ENCODE measurements around the gene GAD1.

Gene GAD1

DNA sequence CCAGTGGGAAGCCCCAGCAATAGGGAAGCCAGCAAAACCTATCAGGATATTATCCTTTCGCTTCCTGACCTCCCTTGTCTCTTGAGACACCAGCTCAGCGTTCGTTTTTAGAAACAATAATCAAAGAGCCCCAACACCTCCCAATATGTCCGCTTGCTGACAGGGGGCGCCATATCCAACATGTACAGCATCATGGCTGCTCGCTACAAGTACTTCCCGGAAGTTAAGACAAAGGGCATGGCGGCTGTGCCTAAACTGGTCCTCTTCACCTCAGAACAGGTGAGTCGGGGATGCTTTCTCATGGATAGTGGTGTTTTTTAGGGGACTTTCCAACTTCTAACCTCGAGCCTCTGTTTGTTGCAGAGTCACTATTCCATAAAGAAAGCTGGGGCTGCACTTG is 28.7 kb downstream of the GAD1 start:
- no peak for DNase-seq (ENCODE audit: low read depth)

DNA sequence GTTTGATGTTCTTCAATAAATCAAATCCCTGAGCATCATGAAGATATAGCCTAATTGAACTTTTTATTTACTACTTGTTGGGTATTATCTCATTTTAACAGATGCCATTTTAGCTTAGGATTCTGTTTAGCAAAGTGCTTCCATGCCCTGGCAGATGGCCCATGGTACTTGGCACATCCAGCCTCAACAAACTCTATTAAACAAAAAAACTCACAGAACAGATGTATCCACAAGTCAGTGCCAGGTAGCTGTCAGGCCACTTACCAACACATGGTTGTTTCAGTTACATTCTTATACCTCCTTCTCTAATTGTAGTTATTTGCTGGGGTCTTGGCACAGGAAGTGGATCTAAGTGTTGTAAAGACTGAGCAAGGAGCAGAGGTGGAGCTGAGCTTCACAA is 29.6 kb downstream of the GAD1 start:
- DNase-seq (ENCODE audit: low read depth) = no peak

- no peak for DNase-seq (ENCODE audit: low read depth)
Measured at GRCh38 chr2:170847716-170848115, 31.0 kb downstream of the GAD1 start.

- no peak for DNase-seq (ENCODE audit: low read depth)
Measured at GRCh38 chr2:170848587-170848986, 31.9 kb downstream of the GAD1 start.

GRCh38 chr2:170850251-170850650 is 33.6 kb downstream of the GAD1 start:
- no peak for DNase-seq (ENCODE audit: low read depth)

GRCh38 chr2:170851635-170852034 is 34.9 kb downstream of the GAD1 start:
- DNase-seq (ENCODE audit: low read depth) = no peak

- no peak for DNase-seq (ENCODE audit: low read depth)
Measured at GRCh38 chr2:170856066-170856465, 39.4 kb downstream of the GAD1 start.

DNA sequence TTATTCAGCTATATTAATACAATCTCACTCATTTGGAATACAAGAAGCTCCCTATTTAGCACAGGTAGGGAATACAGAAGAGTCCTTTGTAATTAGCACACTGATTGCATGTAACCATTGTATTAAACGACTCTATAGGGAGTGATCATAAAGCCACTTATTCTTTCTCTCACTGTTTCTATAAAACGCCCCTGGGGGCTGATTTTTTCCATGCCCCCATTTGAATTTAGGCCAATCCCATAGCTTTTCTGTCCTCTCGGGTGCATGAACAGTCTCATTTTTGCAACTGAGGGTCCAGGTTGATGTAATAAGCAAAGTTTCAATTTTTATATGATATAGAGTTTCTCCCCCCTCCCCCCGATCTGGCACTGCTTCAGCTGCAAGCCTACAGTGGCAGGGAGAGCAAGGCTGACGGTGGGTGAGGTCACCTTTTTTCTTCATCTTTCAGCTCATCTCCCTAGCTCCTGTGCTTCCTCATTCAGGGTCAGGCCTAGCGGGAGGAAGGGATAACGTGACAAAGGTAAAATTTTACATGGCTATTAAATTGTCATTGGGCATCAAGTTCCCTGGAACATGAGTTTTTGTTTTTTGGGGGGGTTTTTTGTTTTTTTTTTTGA is 45.7 kb downstream of the GAD1 start:
- no peak for DNase-seq (ENCODE audit: low read depth)

GRCh38 chr2:170863087-170863486 is 46.4 kb downstream of the GAD1 start:
- DNase-seq (ENCODE audit: low read depth) = no peak

DNA sequence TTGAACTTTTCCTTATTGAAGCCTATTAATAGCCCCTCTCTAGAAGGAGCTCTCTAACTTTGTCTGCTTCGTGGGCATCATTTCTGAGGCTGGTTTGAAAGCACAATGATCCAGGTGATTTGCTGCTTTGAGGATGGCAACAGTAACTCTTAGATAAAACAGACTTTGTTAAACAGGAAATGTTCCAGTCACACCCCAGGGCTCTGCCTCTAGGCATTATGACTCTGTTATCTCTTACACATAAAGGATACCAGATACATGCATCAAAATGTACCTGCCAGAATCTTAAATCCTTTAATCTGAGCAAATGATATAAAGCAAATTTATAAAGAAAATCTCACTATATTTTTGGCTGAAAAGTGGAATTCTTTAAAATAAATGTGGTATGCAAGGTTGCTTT is 52.3 kb downstream of the GAD1 start:
- no peak for DNase-seq (ENCODE audit: low read depth)

- DNase-seq (ENCODE audit: low read depth) = no peak
Measured at GRCh38 chr2:170869461-170869860, 52.8 kb downstream of the GAD1 start.

DNA sequence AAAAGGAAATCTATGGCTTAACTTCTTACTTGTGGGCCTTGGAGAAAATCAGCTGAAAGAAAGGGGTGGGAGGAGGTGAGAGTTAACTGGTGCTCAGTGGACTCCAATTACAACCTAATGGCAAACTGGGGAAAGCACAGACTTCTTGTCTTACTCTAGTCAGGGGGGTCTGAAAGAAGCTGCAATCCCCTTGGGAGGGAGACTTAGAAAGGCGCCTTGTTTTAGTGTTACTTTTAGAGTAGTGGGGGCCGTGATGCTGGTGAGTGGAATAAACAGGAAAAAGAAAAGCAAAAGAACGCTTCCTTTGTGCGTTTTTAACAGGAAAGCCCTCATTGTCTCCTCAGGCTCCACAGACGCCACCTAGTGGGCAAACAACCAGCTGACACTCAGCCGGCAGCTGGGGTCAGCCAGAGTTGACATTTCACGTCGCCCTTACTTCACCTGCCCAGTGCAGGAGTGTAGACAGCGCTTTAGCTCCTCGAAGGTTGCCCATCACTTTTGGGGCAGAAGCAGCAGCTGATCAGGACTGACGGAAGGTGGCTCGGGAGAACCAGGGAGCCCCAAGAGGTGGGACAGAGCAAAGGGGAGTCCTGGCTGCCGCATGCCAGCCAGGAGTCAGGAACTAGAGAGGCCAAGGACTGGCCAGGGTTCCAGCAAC is 56.5 kb downstream of the GAD1 start:
- peak; percentile 71 for DNase-seq (ENCODE audit: low read depth)

DNA sequence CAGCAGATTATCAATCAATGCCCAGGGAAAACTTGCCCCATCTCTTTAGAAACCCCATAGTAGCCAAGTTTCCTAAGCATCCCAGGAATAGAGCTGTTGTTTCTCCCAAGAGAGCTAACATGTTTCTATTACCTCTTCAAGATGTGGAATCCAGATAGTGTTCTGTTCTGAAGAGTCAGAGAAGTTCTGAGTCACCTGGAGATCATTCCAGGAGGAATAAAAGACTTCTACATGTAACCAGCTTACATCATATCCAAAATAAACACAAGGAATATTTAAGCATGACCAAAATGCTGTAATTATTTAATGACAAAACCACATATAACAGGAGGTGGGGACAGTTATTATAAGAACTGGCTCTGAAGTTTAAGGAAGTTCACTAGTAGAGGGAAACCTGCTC is 61.4 kb downstream of the GAD1 start:
- no peak for DNase-seq (ENCODE audit: low read depth)

DNA sequence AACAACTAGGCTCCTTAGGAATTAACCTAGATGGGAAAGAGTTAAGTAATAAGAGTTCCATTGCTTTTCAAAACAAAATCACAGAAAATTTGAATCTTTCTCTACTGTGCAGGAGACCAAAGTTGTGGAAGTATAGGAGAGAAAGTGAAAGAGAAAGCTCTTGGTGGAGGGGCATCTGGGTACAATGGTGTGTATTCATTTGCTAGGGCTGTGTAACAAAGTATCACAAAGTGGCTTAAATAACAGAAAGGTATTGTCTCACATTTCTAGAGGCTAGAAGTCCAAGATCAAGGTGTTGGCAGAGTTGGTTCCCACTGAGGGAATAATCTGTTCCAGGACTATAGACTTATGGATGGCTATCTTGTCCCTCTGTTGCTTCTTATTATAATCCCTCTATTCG is 61.8 kb downstream of the GAD1 start:
- no peak for DNase-seq (ENCODE audit: low read depth)

DNA sequence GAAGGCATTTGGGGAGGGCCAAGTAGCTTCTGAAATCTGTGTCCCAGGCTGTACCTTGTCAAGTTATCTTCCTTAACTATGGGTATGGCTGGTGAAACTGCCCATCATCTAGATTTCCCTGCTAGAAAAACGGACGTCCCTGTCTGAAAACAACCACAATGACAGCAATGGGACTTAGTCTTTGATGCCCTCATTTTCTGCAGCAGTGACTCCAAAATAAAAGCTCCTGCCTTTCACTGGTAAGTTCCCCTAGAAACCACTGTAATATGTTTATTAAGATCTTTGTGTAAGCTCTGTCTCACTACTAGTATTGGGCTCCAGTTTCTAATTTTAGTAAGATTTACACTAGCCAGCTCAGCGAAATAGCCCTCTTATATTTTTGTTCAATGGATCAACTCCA is 65.2 kb downstream of the GAD1 start:
- DNase-seq (ENCODE audit: low read depth) = no peak

- no peak for DNase-seq (ENCODE audit: low read depth)
Measured at GRCh38 chr2:170882758-170883157, 66.1 kb downstream of the GAD1 start.

- DNase-seq (ENCODE audit: low read depth) = no peak
Measured at GRCh38 chr2:170883683-170884082, 67.0 kb downstream of the GAD1 start.

GRCh38 chr2:170885130-170885791 is 68.6 kb downstream of the GAD1 start:
- DNase-seq (ENCODE audit: low read depth) = no peak

DNA sequence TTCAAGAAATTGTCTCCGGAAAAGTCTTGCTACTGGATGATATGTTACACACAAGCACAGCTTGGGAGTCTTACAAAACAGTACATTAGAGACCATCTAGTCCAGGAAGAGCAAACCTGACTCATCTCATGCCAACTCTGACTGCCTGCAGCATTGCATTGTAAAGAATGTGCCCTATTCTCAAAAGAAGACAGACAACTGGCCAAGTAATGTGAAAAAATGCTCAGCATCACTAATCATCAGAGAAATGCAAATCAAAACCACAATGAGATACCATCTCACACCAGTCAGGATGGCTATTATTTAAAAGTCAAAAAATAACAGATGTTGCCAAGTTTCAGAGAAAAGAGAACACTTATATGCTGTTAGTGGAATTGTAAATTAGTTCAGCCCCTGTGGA is 69.7 kb downstream of the GAD1 start:
- no peak for DNase-seq (ENCODE audit: low read depth)

GRCh38 chr2:170887496-170887895 is 70.8 kb downstream of the GAD1 start:
- DNase-seq (ENCODE audit: low read depth) = no peak

GRCh38 chr2:170887896-170888295 is 71.2 kb downstream of the GAD1 start:
- no peak for DNase-seq (ENCODE audit: low read depth)

- DNase-seq (ENCODE audit: low read depth) = no peak
Measured at GRCh38 chr2:170891893-170892292, 75.2 kb downstream of the GAD1 start.

- no peak for DNase-seq (ENCODE audit: low read depth)
Measured at GRCh38 chr2:170892391-170892951, 75.8 kb downstream of the GAD1 start.
